ENCODE results near the gene TRIP4. TPM values are rescaled to one million over a fixed set of nuclear protein-coding genes. Genes with fewer than 3 reads are reported as not detected.

Gene TRIP4
- total RNA-seq, 4 donors from 2014 or later = 13.0 to 23.7 (median 18.0) TPM

GRCh38 chr15:64476550-64476949, 88.9 kb downstream of the TRIP4 start:
- 86 to 96% methylated on average over 1 of the region's 1 CpG for WGBS, 2 donors
- Histone ChIP-seq H3K9me3 (no peaks in the 10 kb centered on the region), H3K36me3 (no peaks in the 10 kb centered on the region), H3K27ac (no peak overlapping the region), H3K4me1 (peaks cover 0 to 17% (median 0%) of the 10 kb centered on the region in 4 donors), H3K27me3 (no peaks in the 10 kb centered on the region), H3K4me3 (no peak overlapping the region)
- DNase-seq (ENCODE audit: low spot score in 2 of 2) = no peak
- TF ChIP-seq POLR2A (IDR thresholded peaks at IDR 0.05) = no peak
- TF ChIP-seq EP300 (IDR thresholded peaks at IDR 0.05) = no peak
- TF ChIP-seq, protein P1, sequence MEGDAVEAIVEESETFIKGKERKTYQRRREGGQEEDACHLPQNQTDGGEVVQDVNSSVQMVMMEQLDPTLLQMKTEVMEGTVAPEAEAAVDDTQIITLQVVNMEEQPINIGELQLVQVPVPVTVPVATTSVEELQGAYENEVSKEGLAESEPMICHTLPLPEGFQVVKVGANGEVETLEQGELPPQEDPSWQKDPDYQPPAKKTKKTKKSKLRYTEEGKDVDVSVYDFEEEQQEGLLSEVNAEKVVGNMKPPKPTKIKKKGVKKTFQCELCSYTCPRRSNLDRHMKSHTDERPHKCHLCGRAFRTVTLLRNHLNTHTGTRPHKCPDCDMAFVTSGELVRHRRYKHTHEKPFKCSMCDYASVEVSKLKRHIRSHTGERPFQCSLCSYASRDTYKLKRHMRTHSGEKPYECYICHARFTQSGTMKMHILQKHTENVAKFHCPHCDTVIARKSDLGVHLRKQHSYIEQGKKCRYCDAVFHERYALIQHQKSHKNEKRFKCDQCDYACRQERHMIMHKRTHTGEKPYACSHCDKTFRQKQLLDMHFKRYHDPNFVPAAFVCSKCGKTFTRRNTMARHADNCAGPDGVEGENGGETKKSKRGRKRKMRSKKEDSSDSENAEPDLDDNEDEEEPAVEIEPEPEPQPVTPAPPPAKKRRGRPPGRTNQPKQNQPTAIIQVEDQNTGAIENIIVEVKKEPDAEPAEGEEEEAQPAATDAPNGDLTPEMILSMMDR (IDR thresholded peaks at IDR 0.05) = no peak

- DNase-seq (ENCODE audit: low spot score in 2 of 2) = no peak
- Histone ChIP-seq H3K4me3 (no peak overlapping the region), H3K27me3 (no peaks in the 10 kb centered on the region), H3K9me3 (no peaks in the 10 kb centered on the region), H3K4me1 (peaks cover 0 to 18% (median 0%) of the 10 kb centered on the region in 4 donors), H3K36me3 (no peaks in the 10 kb centered on the region), H3K27ac (no peak overlapping the region)
- WGBS, 2 donors = 0 to 39% methylated on average over 1 of the region's 1 CpG
- TF ChIP-seq POLR2A (IDR thresholded peaks at IDR 0.05) = no peak
- TF ChIP-seq, protein P1 (IDR thresholded peaks at IDR 0.05) = no peak
- no peak for TF ChIP-seq EP300 (IDR thresholded peaks at IDR 0.05)
Observed at GRCh38 chr15:64478863-64479262, 91.2 kb downstream of the TRIP4 start.

DNA sequence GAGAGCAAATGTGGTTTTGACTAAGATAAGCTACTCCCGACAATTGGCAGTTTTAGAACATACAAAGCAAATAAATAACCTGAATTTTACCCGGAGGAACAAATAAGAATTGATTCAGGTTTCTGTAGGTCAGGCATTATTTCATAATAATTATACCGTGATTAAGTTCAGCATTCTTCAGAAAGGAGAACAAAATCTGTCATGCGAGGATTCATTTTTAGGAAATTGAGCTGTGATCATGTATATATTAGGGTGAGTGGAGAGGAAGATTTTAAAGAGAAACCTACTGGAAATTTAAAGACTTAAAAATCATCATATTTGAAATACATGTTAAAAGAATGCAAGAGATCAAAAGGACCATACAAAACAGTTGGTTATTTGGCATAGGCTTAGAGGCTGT, 93.3 kb downstream of the TRIP4 start:
- Histone ChIP-seq H3K4me1 (peaks cover 0 to 18% (median 0%) of the 10 kb centered on the region in 4 donors), H3K27me3 (no peaks in the 10 kb centered on the region)
- 36 to 46% methylated on average over 4 of the region's 4 CpGs for WGBS, 2 donors

DNA sequence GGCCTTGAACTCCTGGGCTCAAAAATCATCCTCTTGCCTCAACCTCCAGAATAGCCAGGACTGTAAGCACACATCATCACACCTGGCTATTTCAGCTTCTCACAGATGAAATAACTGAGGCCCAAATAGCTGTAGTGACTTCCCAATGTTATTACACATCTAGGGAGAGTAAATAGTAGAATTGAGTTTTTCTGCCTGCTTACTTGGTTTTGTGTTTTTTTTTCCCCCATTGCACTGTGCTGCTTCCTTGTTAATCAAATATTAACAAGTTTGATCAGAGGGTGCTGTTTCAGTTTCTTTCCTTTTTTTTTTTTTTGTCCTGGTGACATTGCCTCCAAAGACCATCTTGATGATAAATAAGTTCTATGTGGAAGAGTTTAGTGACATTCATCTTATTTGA, 96.1 kb downstream of the TRIP4 start:
- Histone ChIP-seq H3K27me3 (no peaks in the 10 kb centered on the region), H3K4me1 (peaks cover 0 to 14% (median 0%) of the 10 kb centered on the region in 4 donors), H3K4me3 (no peak overlapping the region), H3K27ac (no peak overlapping the region), H3K36me3 (no peaks in the 10 kb centered on the region), H3K9me3 (no peaks in the 10 kb centered on the region)
- TF ChIP-seq, protein P1 (IDR thresholded peaks at IDR 0.05) = no peak
- DNase-seq (ENCODE audit: low spot score in 2 of 2) = no peak

More for the DNA sequence above, 93.3 kb downstream of the TRIP4 start:
- no peak for DNase-seq (ENCODE audit: low spot score in 2 of 2)
- Histone ChIP-seq H3K27ac (no peak overlapping the region), H3K9me3 (no peaks in the 10 kb centered on the region), H3K4me3 (no peak overlapping the region), H3K36me3 (no peaks in the 10 kb centered on the region)
- TF ChIP-seq EP300 (IDR thresholded peaks at IDR 0.05) = no peak
- no peak for TF ChIP-seq POLR2A (IDR thresholded peaks at IDR 0.05)
- TF ChIP-seq, protein P1 (IDR thresholded peaks at IDR 0.05) = no peak

DNA sequence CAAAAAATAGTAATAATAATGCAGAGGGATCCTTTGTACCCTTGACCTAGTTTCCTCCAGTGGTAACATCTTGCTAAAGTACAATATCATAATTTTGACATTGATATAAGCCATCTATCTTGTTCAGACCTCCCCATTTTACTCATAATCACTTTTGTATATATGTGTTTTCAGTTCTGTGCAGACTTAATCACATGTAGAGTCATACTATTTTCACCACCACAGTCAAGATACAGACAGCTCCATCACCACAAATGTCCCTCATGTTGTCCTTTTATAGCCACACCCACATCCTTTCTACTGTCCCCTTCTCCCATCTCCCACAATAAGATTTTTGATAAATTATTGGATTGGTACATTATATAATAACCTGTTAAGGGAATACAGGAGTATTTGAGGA, 98.2 kb downstream of the TRIP4 start:
- peaks cover 0 to 4% (median 0%) of the 10 kb centered on the region in 3 donors for H3K36me3 ChIP-seq
- H3K27ac ChIP-seq = no peak overlapping the region
- no peak overlapping the region for H3K4me3 ChIP-seq
- DNase-seq (ENCODE audit: low spot score in 2 of 2) = no peak
- H3K9me3 ChIP-seq = no peaks in the 10 kb centered on the region
- TF ChIP-seq EP300 (IDR thresholded peaks at IDR 0.05) = no peak
- TF ChIP-seq, protein P1 (IDR thresholded peaks at IDR 0.05) = no peak
- TF ChIP-seq POLR2A (IDR thresholded peaks at IDR 0.05) = no peak
- H3K27me3 ChIP-seq = no peaks in the 10 kb centered on the region
- peaks cover 0 to 6% (median 0%) of the 10 kb centered on the region in 4 donors for H3K4me1 ChIP-seq

Measured in tibial nerve (tissue), 4 donors.